HEK293T (cell line): ENCODE results near the gene LDLR.

Experiments used
- ARNT ChIP-seq: fragments of 450-650 bp; IDR thresholded peaks from 2 replicates; pipeline ENCODE4 v1.6.1; 2017; ENCODE audit warnings: mild to moderate bottlenecking
- BHLHE40 ChIP-seq: fragments of 450-650 bp; IDR thresholded peaks from 2 replicates; pipeline ENCODE4 v1.6.1; 2016; ENCODE audit warnings: mild to moderate bottlenecking, moderate library complexity, borderline replicate concordance
- CTBP1 ChIP-seq: fragments of 450-650 bp; IDR thresholded peaks from 2 replicates; pipeline ENCODE4 v1.6.1; 2016; ENCODE audit warnings: borderline replicate concordance
- ELF4 ChIP-seq: fragments of 450-650 bp; IDR thresholded peaks from 2 replicates; pipeline ENCODE4 v1.6.1; 2017; ENCODE audit warnings: antibody characterized with exemption
- FOXM1 ChIP-seq: fragments of 450-650 bp; IDR thresholded peaks from 2 replicates; pipeline ENCODE4 v1.6.1; 2017; ENCODE audit warnings: mild to moderate bottlenecking, borderline replicate concordance
- HDGF ChIP-seq: fragments of 450-650 bp; IDR thresholded peaks from 2 replicates; pipeline ENCODE4 v1.6.1; 2017; ENCODE audit warnings: antibody characterized with exemption, borderline replicate concordance
- LEF1 ChIP-seq: fragments of 450-650 bp; IDR thresholded peaks from 2 replicates; pipeline ENCODE4 v1.6.1; 2017; ENCODE audit warnings: mild to moderate bottlenecking, borderline replicate concordance
- NFRKB ChIP-seq: fragments of 450-650 bp; IDR thresholded peaks from 2 replicates; pipeline ENCODE4 v1.6.1; 2016; ENCODE audit warnings: mild to moderate bottlenecking, moderate library complexity
- SP1 ChIP-seq: fragments of 450-650 bp; IDR thresholded peaks from 2 replicates; pipeline ENCODE4 v1.6.1; 2017
- TARDBP ChIP-seq: fragments of 450-650 bp; IDR thresholded peaks from 2 replicates; pipeline ENCODE4 v1.6.1; 2016

DNA sequence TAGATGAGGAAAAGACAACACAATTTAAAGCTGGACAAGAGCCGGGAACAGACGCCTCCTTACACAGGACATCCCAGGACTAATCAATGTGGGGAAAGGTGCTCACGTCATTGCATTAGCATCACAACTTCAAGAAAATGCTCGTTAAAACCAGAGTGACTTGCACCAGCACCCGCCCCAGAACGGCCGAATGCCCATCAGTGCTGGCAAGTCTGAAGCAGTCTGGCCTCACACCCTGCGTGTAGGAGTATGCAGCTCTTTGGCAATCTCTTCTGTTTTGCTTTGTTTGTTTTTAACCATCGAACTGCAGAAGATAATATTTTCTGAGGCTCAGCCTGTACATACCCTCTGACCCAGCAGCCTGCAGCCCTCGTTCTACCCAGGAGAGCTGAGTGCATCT, 44.8 kb upstream of the LDLR start:
- TF ChIP-seq ARNT (no peak), SP1 (no peak), LEF1 (no peak), HDGF (no peak), FOXM1 (no peak), BHLHE40 (no peak), TARDBP (no peak), ELF4 (no peak), CTBP1 (no peak), NFRKB (no peak)
